Aorta (tissue), 5 donors: ENCODE data around the gene WEE2. TPM values are rescaled to one million over a fixed set of nuclear protein-coding genes. Genes with fewer than 3 reads are reported as not detected.
"Not testable (repeated sequence)": the region's sequence is repeated elsewhere in the genome, so short reads cannot be mapped to it uniquely, and the experiment has no call there.

Source experiments
- ATAC-seq: fragments of 200-7000 bp; cut with Tn5 transposase; one replicate; pipeline ENCODE4 v1.9.1; 2022; ENCODE audit warnings: moderate library complexity; ENCODE audit not compliant: low FRiP score
- DNase-seq, 2 donors: peaks; one replicate each; pipeline ENCODE4 v3.0.0-alpha.2; 2020
- H3K27ac ChIP-seq, 2 donors: one replicate each; pipeline ENCODE4 v1.5.1; 2013; ENCODE audit warnings: low read length in 2 of 2, mild to moderate bottlenecking in 2 of 2, moderate library complexity in 2 of 2, control low read depth in 1 of 2, inconsistent platforms in 1 of 2, low read depth in 1 of 2
- H3K27me3 ChIP-seq, 2 donors: one replicate each; pipeline ENCODE4 v1.6.1; 2013; ENCODE audit warnings: control low read depth in 1 of 2, low read length in 1 of 2, mild to moderate bottlenecking in 1 of 2, moderate library complexity in 1 of 2; ENCODE audit not compliant: insufficient read depth in 2 of 2, control insufficient read depth in 1 of 2
- H3K36me3 ChIP-seq, 2 donors: one replicate each; pipeline ENCODE4 v1.6.1; 2013; ENCODE audit warnings: control low read depth in 1 of 2, low read length in 1 of 2, mild to moderate bottlenecking in 1 of 2; ENCODE audit not compliant: insufficient read depth in 2 of 2, control insufficient read depth in 1 of 2
- H3K4me1 ChIP-seq, 2 donors: one replicate each; pipeline ENCODE4 v1.6.1; 2013; ENCODE audit warnings: low read length in 2 of 2, control low read depth in 1 of 2, mild to moderate bottlenecking in 1 of 2, moderate library complexity in 1 of 2; ENCODE audit not compliant: insufficient read depth in 2 of 2, control insufficient read depth in 1 of 2
- H3K4me3 ChIP-seq, 2 donors: one replicate each; pipeline ENCODE4 v1.5.1; 2013; ENCODE audit warnings: low read length in 2 of 2, control low read depth in 1 of 2, mild to moderate bottlenecking in 1 of 2
- H3K9me3 ChIP-seq: one replicate; pipeline ENCODE4 v1.6.1; 2013; ENCODE audit warnings: mild to moderate bottlenecking, low read length; ENCODE audit not compliant: control insufficient read depth
- WGBS, 2 donors: extraction: QIAGEN DNeasy Blood & Tissue Kit; methylation state at CpG; one replicate each; pipeline ENCODE4 v1.1.7; 2013; 5-methylcytosine and 5-hydroxymethylcytosine counted together
- intact Hi-C, 2 donors: fragments of 100-400 bp; cut with DNase I; formaldehyde crosslinking; loops; one replicate each; pipeline versions ENCODE4 v1.14.2 to v1.15.0; 2022
- polyA plus RNA-seq, 2 donors: library from polyadenylated mRNA; stranded (reverse); fragments of 200-250 nt; gene quantifications; one replicate each; pipeline ENCODE4 v1.2.3, GENCODE V29; 2013
- total RNA-seq, 2 donors: library from RNA; stranded (reverse); fragmentation: NEBNext Ultra II Directional; extraction: Animal tissue kit (Norgen Biotek cat#: 25700); gene quantifications; one replicate each; pipeline ENCODE4 v1.2.1, GENCODE V29; 2021
- donor health status: healthy with polysubstance abuse.
- donor health status: Bipolar disorder and iron deficiency.
- donor health status: DM: no; HTN: no; CAD: no.
- donor health status: DM: no; HTN: no; CAD: no.
- donor health status: DM: yes; HTN: yes; CAD: no.

Gene WEE2
- total and polyA plus RNA-seq, 4 donors: 0.12 TPM; not detected in 3

- Histone ChIP-seq H3K4me1 (no peaks in the 10 kb centered on the region), H3K27ac (no peak overlapping the region), H3K36me3 (peaks cover 3 to 13% of the 10 kb centered on the region in 2 donors), H3K4me3 (no peak overlapping the region), H3K27me3 (no peaks in the 10 kb centered on the region), H3K9me3 (peaks cover 7% of the 10 kb centered on the region)
- DNase-seq: no peak
- 76 to 84% methylated on average over 6 of the region's 6 CpGs for WGBS, 2 donors
- intact Hi-C loops: no loop called here
- no peak for ATAC-seq
Observed at GRCh38 chr7:141754939-141755338, 46.8 kb downstream of the WEE2 start.

- 97 to 98% methylated on average over 3 of the region's 3 CpGs for WGBS, 2 donors
- H3K9me3 ChIP-seq: no peaks in the 10 kb centered on the region
- H3K36me3 ChIP-seq: peaks cover 9 to 12% of the 10 kb centered on the region in 2 donors
- DNase-seq (no peak), ATAC-seq (no peak)
- no peaks in the 10 kb centered on the region for H3K4me1 ChIP-seq
- H3K27me3 ChIP-seq: no peaks in the 10 kb centered on the region
- no peak within 1 kb of the TSS for H3K4me3 ChIP-seq
- H3K27ac ChIP-seq: no peak within 1 kb of the TSS
- intact Hi-C loops: no loop called here
Observed at GRCh38 chr7:141763797-141764196, 55.6 kb downstream of the WEE2 start, which contains the start of gene TAS2R3. Gene TAS2R3, plus strand, starts transcription at chr7:141764097. Its CDS starts 62 bp downstream, at chr7:141764159.

GRCh38 chr7:141770083-141770583 is 62.0 kb downstream of the WEE2 start:
- ATAC-seq, H3K27ac ChIP-seq, intact Hi-C loops, H3K4me1 ChIP-seq, DNase-seq, H3K36me3 ChIP-seq, H3K4me3 ChIP-seq, H3K27me3 ChIP-seq, H3K9me3 ChIP-seq: not testable (repeated sequence)
- 96 to 97% methylated on average over 3 of the region's 3 CpGs for WGBS, 2 donors

GRCh38 chr7:141776374-141776773 is 68.2 kb downstream of the WEE2 start, which contains the start of gene TAS2R4:
Gene TAS2R4, plus strand, starts transcription at chr7:141776674. Its CDS starts 1,815 bp downstream, at chr7:141778489.
- Histone ChIP-seq H3K9me3 (no peaks in the 10 kb centered on the region), H3K4me3 (no peak within 1 kb of the TSS), H3K27me3 (no peaks in the 10 kb centered on the region), H3K27ac (no peak within 1 kb of the TSS), H3K4me1 (no peaks in the 10 kb centered on the region), H3K36me3 (peaks cover 0 to 3% of the 10 kb centered on the region in 2 donors)
- ATAC-seq (no peak), DNase-seq (no peak)
- intact Hi-C loops: no loop called here
- WGBS, 2 donors: 95 to 96% methylated on average over 1 of the region's 1 CpG

Other genes with a start within 250 kb of the WEE2 start
- 10 to 100 TPM; 21.2 to 29.3 TPM for gene AGK, start 156.9 kb upstream of the WEE2 start, total RNA-seq
- 10 to 100 TPM in 1 of 2 donors, 1 to 10 TPM in 1; 4.6 to 11.4 TPM for gene AGK, start 156.9 kb upstream of the WEE2 start, polyA plus RNA-seq
- gene DENND11, start 6.2 kb upstream of the WEE2 start, total RNA-seq: 10 to 100 TPM; 19.1 to 31.6 TPM
- gene DENND11, start 6.2 kb upstream of the WEE2 start, polyA plus RNA-seq: 10 to 100 TPM in 1 of 2 donors, 1 to 10 TPM in 1; 7.3 to 11.8 TPM
- gene SSBP1, start 30.0 kb downstream of the WEE2 start, total RNA-seq: 10 to 100 TPM; 72.1 to 77.0 TPM
- gene SSBP1, start 30.0 kb downstream of the WEE2 start, polyA plus RNA-seq: 100 to 1,000 TPM; 157 to 162 TPM
- 1 to 10 TPM; 3.1 to 5.2 TPM for gene TAS2R3, start 55.7 kb downstream of the WEE2 start, total RNA-seq
- gene TAS2R3, start 55.7 kb downstream of the WEE2 start, polyA plus RNA-seq: under 1 TPM in 1 of 2 donors, not detected in 1; 0.15 TPM
- 1 to 10 TPM; 1.6 to 4.5 TPM for gene TAS2R4, start 68.3 kb downstream of the WEE2 start, total RNA-seq
- gene TAS2R4, start 68.3 kb downstream of the WEE2 start, polyA plus RNA-seq: under 1 TPM in 1 of 2 donors, not detected in 1; 0.15 TPM
- 1 to 10 TPM; 1.7 to 5.0 TPM for gene TAS2R5, start 81.9 kb downstream of the WEE2 start, total RNA-seq
- under 1 TPM in 1 of 2 donors, not detected in 1; 0.18 TPM for gene TAS2R5, start 81.9 kb downstream of the WEE2 start, polyA plus RNA-seq
- not detected for gene PRSS37, start 133.1 kb downstream of the WEE2 start, total RNA-seq
- gene PRSS37, start 133.1 kb downstream of the WEE2 start, polyA plus RNA-seq: not detected
- under 1 TPM in 1 of 2 donors, not detected in 1; 0.36 TPM for gene OR9A4, start 208.0 kb downstream of the WEE2 start, total RNA-seq
- not detected for gene OR9A4, start 208.0 kb downstream of the WEE2 start, polyA plus RNA-seq
- gene CLEC5A, start 238.6 kb downstream of the WEE2 start, total RNA-seq: 1 to 10 TPM; 7.7 to 8.0 TPM
- gene CLEC5A, start 238.6 kb downstream of the WEE2 start, polyA plus RNA-seq: 1 to 10 TPM in 1 of 2 donors, under 1 TPM in 1; 0.51 to 1.9 TPM